ENCODE measurements around the gene WNK3. TPM values are rescaled to one million over a fixed set of nuclear protein-coding genes. Genes with fewer than 3 reads are reported as not detected.
"Not testable (repeated sequence)": the region's sequence is repeated elsewhere in the genome, so short reads cannot be mapped to it uniquely, and the experiment has no call there.

Gene WNK3
- total RNA-seq (2014; rRNA removed; shearing (Covaris generic)): 3.6 and 4.0 TPM in 2 replicates

- DNase-seq (ENCODE audit: low read depth): peak; percentile 89
Measured at GRCh38 chrX:54357414-54358377, at the start of gene WNK3. WNK3 (minus strand) TSS chrX:54358046.

GRCh38 chrX:54407266-54407665, 49.4 kb upstream of the WNK3 start:
- DNase-seq (ENCODE audit: low read depth): no peak

- no peak for DNase-seq (ENCODE audit: low read depth)
Measured at GRCh38 chrX:54397113-54397512, 39.3 kb upstream of the WNK3 start.

- no peak for DNase-seq (ENCODE audit: low read depth)
Measured at GRCh38 chrX:54386314-54386713, 28.5 kb upstream of the WNK3 start.

- not testable (repeated sequence) for DNase-seq (ENCODE audit: low read depth)
Measured at GRCh38 chrX:54384661-54385060, 26.8 kb upstream of the WNK3 start.

- DNase-seq (ENCODE audit: low read depth): no peak
Measured at GRCh38 chrX:54359408-54359807, 1.6 kb upstream of the WNK3 start.

- peak; percentile 74 for DNase-seq (ENCODE audit: low read depth)
Measured at GRCh38 chrX:54358424-54359211, 772 bp upstream of the WNK3 start.

- DNase-seq (ENCODE audit: low read depth): no peak
Measured at GRCh38 chrX:54352677-54353076, 5.2 kb downstream of the WNK3 start.

- not testable (repeated sequence) for DNase-seq (ENCODE audit: low read depth)
Measured at GRCh38 chrX:54337383-54337782, 20.5 kb downstream of the WNK3 start.

- DNase-seq (ENCODE audit: low read depth): no peak
Measured at GRCh38 chrX:54325077-54325476, 32.8 kb downstream of the WNK3 start.

GRCh38 chrX:54320067-54320466, 37.8 kb downstream of the WNK3 start:
- no peak for DNase-seq (ENCODE audit: low read depth)

- no peak for DNase-seq (ENCODE audit: low read depth)
Measured at GRCh38 chrX:54306379-54306778, 51.5 kb downstream of the WNK3 start.

- DNase-seq (ENCODE audit: low read depth): no peak
Measured at GRCh38 chrX:54301516-54301915, 56.3 kb downstream of the WNK3 start.

- DNase-seq (ENCODE audit: low read depth): no peak
Measured at GRCh38 chrX:54294306-54294705, 63.5 kb downstream of the WNK3 start.

GRCh38 chrX:54292755-54293154, 65.1 kb downstream of the WNK3 start:
- no peak for DNase-seq (ENCODE audit: low read depth)

- no peak for DNase-seq (ENCODE audit: low read depth)
Measured at GRCh38 chrX:54291758-54292157, 66.1 kb downstream of the WNK3 start.

GRCh38 chrX:54288968-54289367, 68.9 kb downstream of the WNK3 start:
- DNase-seq (ENCODE audit: low read depth): no peak

GRCh38 chrX:54288277-54288676, 69.6 kb downstream of the WNK3 start:
- DNase-seq (ENCODE audit: low read depth): no peak

GRCh38 chrX:54281676-54282075, 76.2 kb downstream of the WNK3 start:
- DNase-seq (ENCODE audit: low read depth): no peak

- DNase-seq (ENCODE audit: low read depth): no peak
Measured at GRCh38 chrX:54280466-54280865, 77.4 kb downstream of the WNK3 start.

GRCh38 chrX:54271664-54272063, 86.2 kb downstream of the WNK3 start:
- no peak for DNase-seq (ENCODE audit: low read depth)

GRCh38 chrX:54248309-54248708, 109.5 kb downstream of the WNK3 start:
- no peak for DNase-seq (ENCODE audit: low read depth)

- no peak for DNase-seq (ENCODE audit: low read depth)
Measured at GRCh38 chrX:54246866-54247265, 111.0 kb downstream of the WNK3 start.

Data from Daoy (cell line).